HepG2 (cell line): ENCODE measurements around the gene TRPM1. TPM values are rescaled to one million over a fixed set of nuclear protein-coding genes. Genes with fewer than 3 reads are reported as not detected.

ENCODE experiments used
- ATAC-seq: fragments of 200-7000 bp; cut with Tn5 transposase; 3 replicates; pipeline ENCODE4 v1.9.1; 2020; ENCODE audit warnings: mild to moderate bottlenecking, moderate library complexity
- BruUV-seq: library from RNA; stranded (reverse); fragments of 400-500 nt; replicated peaks from 2 replicates; lab custom pipeline; 2021; lab: Mats Ljungman, UMichigan
- CTCF ChIA-PET: fragments of 300-600 bp; formaldehyde crosslinking; extraction: SDS; loops from one replicate; lab custom pipeline; 2021; ENCODE audit warnings: low total read pairs, inconsistent platforms, low intra/inter-chr PET ratio; lab: Yijun Ruan, JAX
- POLR2A ChIA-PET: fragments of 350-600 bp; sonication (Branson Sonifier 250); formaldehyde crosslinking; loops from one replicate; lab custom pipeline; 2020; ENCODE audit warnings: antibody characterized with exemption, inconsistent platforms; lab: Yijun Ruan, JAX
- DNase-seq: peaks from one replicate; pipeline ENCODE4 v3.0.0-alpha.2; 2015; ENCODE audit warnings: low spot score
- FAIRE-seq: peaks from 3 replicates; lab custom pipeline; 2011; peaks lifted over from hg19 to GRCh38; lab: Jason Lieb, UNC
- H2AFZ ChIP-seq: one replicate; pipeline ENCODE4 v1.6.1; 2011; ENCODE audit warnings: low read length, inconsistent platforms
- H3K27ac ChIP-seq: fragments of 300-600 bp; 3 replicates; pipeline ENCODE4 v1.8.0; 2011; ENCODE audit warnings: mixed run types, mild to moderate bottlenecking, mixed read lengths, low read length, inconsistent platforms; ENCODE audit not compliant: insufficient read depth; ENCODE audit errors: extremely low read length
- H3K27me3 ChIP-seq, 2 experiments: fragments of 200-600 bp in 1 of 2; 2 replicates in 1 of 2; 3 replicates in 1 of 2; pipeline versions ENCODE4 v1.6.0 to v1.8.0; 2011; ENCODE audit warnings: low read length in 2 of 2, mild to moderate bottlenecking in 2 of 2, moderate library complexity in 2 of 2, inconsistent platforms in 1 of 2; ENCODE audit not compliant: insufficient read depth in 2 of 2, control insufficient read depth in 1 of 2
- H3K36me3 ChIP-seq, 2 experiments: fragments of 200-600 bp in 1 of 2; replicated peaks in 1 of 2; 2 replicates in 1 of 2; 3 replicates in 1 of 2; pipeline versions ENCODE4 v1.5.1 to v1.8.0; 2011; ENCODE audit warnings: low read length in 2 of 2, inconsistent platforms in 1 of 2; ENCODE audit not compliant: insufficient read depth in 2 of 2, control insufficient read depth in 1 of 2
- H3K4me1 ChIP-seq: 2 replicates; pipeline ENCODE4 v1.5.1; 2012; ENCODE audit warnings: low read length, inconsistent platforms; ENCODE audit not compliant: insufficient read depth
- H3K4me2 ChIP-seq: 2 replicates; pipeline ENCODE4 v1.6.0; 2011; ENCODE audit warnings: low read depth, low read length, inconsistent platforms
- H3K4me3 ChIP-seq, 3 experiments: fragments of 200-600 bp in 1 of 3; sonication (generic), shearing (Covaris generic) in 1 of 3; replicated peaks in 1 of 3; 2 replicates each; pipeline ENCODE4 v1.5.1; 2011 to 2016; ENCODE audit warnings: low read length in 3 of 3, inconsistent platforms in 2 of 3, low read depth in 2 of 3, mild to moderate bottlenecking in 2 of 3, control low read depth in 1 of 3, mixed read lengths in 1 of 3; ENCODE audit not compliant: insufficient read depth in 1 of 3
- H3K79me2 ChIP-seq: one replicate; pipeline ENCODE4 v1.6.1; 2011; ENCODE audit warnings: low read length, inconsistent platforms; ENCODE audit not compliant: insufficient read depth
- H3K9ac ChIP-seq: 2 replicates; pipeline ENCODE4 v1.6.0; 2011; ENCODE audit warnings: mild to moderate bottlenecking, low read depth, low read length, inconsistent platforms; ENCODE audit not compliant: insufficient read depth
- H3K9me3 ChIP-seq: 2 replicates; pipeline ENCODE4 v1.5.1; 2012; ENCODE audit warnings: mild to moderate bottlenecking, low read length
- H4K20me1 ChIP-seq: 2 replicates; pipeline ENCODE4 v1.6.0; 2011; ENCODE audit warnings: inconsistent platforms, mild to moderate bottlenecking, low read length, moderate library complexity; ENCODE audit not compliant: insufficient read depth
- DNMT1 ChIP-seq: sonication (generic); formaldehyde crosslinking; IDR thresholded peaks from 2 replicates; pipeline ENCODE4 v1.5.1; 2020; ENCODE audit warnings: mild to moderate bottlenecking, missing genetic modification reagents
- ELF3 ChIP-seq: IDR thresholded peaks from 2 replicates; pipeline ENCODE4 v1.6.1; 2016; ENCODE audit warnings: missing genetic modification reagents, missing compliant biosample characterization
- GATA4 ChIP-seq: sonication (generic); IDR thresholded peaks from 2 replicates; pipeline ENCODE4 v1.6.1; 2016; ENCODE audit warnings: antibody characterized with exemption, low read depth, borderline replicate concordance
- MED8 ChIP-seq: sonication (generic); formaldehyde crosslinking; IDR thresholded peaks from 2 replicates; pipeline ENCODE4 v1.8.1; 2023; ENCODE audit warnings: mild to moderate bottlenecking, missing genetic modification reagents; ENCODE audit not compliant: insufficient replicate concordance
- NR2C2 ChIP-seq: sonication (generic); formaldehyde crosslinking; IDR thresholded peaks from 2 replicates; pipeline ENCODE4 v1.4.0; 2020; ENCODE audit warnings: missing genetic modification reagents, mild to moderate bottlenecking, moderate library complexity, borderline replicate concordance
- RBAK ChIP-seq: sonication (generic); formaldehyde crosslinking; IDR thresholded peaks from 2 replicates; pipeline ENCODE4 v1.5.1; 2020; ENCODE audit warnings: mild to moderate bottlenecking, missing genetic modification reagents
- ZNF205 ChIP-seq: IDR thresholded peaks from 2 replicates; pipeline ENCODE4 v1.6.1; 2018; ENCODE audit warnings: missing biosample characterization, missing genetic modification reagents
- ZNF207 ChIP-seq: fragments of 450-650 bp; IDR thresholded peaks from 2 replicates; pipeline ENCODE4 v1.6.1; 2016; ENCODE audit warnings: antibody characterized with exemption, borderline replicate concordance
- ZNF629 ChIP-seq: sonication (generic); formaldehyde crosslinking; conservative IDR thresholded peaks from 2 replicates; pipeline ENCODE4 v1.5.0; 2020; ENCODE audit warnings: missing genetic modification reagents
- ZNF703 ChIP-seq: sonication (generic); formaldehyde crosslinking; IDR thresholded peaks from 2 replicates; pipeline ENCODE4 v1.5.1; 2020; ENCODE audit warnings: missing genetic modification reagents, mild to moderate bottlenecking, moderate library complexity, borderline replicate concordance
- ZNF883 ChIP-seq: sonication (generic); formaldehyde crosslinking; IDR thresholded peaks from 2 replicates; pipeline ENCODE4 v1.5.1; 2020; ENCODE audit warnings: mild to moderate bottlenecking, missing genetic modification reagents; ENCODE audit errors: not compliant biosample characterization
- WGBS: methylation state at CpG from one replicate; pipeline ENCODE4 v1.1.6; 2017; ENCODE audit warnings: low lambda C conversion rate; 5-methylcytosine and 5-hydroxymethylcytosine counted together
- in situ Hi-C: cut with HindIII; loops from 2 replicates; pipeline ENCODE4 v1.10.0; 2017; ENCODE audit warnings: low pct_unique_long_range_greater_than_20kb; ENCODE audit not compliant: extremely low pct_ligation_motif_present
- intact Hi-C: fragments of 100-400 bp; cut with micrococcal nuclease; formaldehyde crosslinking; loops from one replicate; pipeline ENCODE4 v1.10.0; 2022; ENCODE audit not compliant: unreplicated experiment
- polyA plus RNA-seq, 8 experiments: library from polyadenylated mRNA; depleted of rRNA in 3 of 8; stranded (reverse) in 7 of 8; unstranded in 1 of 8; fragments of >200 nt; fragmentation: Illumina TruSeq in 4 of 8; extraction: Trizol in 4 of 8; gene quantifications; 2 replicates each; pipeline versions ENCODE4 v1.2.1 to v1.2.3, GENCODE V29; 2011 to 2016; ENCODE audit warnings: low read depth in 4 of 8, missing spikeins in 1 of 8, mixed read lengths in 1 of 8; ENCODE audit not compliant: insufficient read depth in 1 of 8
- total RNA-seq, 5 experiments: library from RNA; depleted of rRNA; stranded (reverse); fragments of >200 nt; fragmentation: Illumina TruSeq; extraction: Trizol; gene quantifications; 2 replicates each; pipeline ENCODE4 v1.2.3, GENCODE V29; 2016; ENCODE audit warnings: low read depth in 1 of 5
- TF ChIP-seq, protein P1 (sequence below): IDR thresholded peaks from 2 replicates; pipeline ENCODE4 v1.6.1; 2016; ENCODE audit warnings: low read depth
- TF ChIP-seq, protein P2 (sequence below): sonication (generic); formaldehyde crosslinking; IDR thresholded peaks from 2 replicates; pipeline ENCODE4 v1.4.0; 2020; ENCODE audit warnings: missing genetic modification reagents
- TF ChIP-seq, protein P3 (sequence below): sonication (generic); formaldehyde crosslinking; IDR thresholded peaks from 2 replicates; pipeline ENCODE4 v1.8.1; 2023; ENCODE audit warnings: missing genetic modification reagents, mild to moderate bottlenecking, borderline replicate concordance

Gene TRPM1
- total and polyA plus RNA-seq, 2 of the 13 experiments (the other 11 are each of a cell fraction or from before 2014, with no cell fraction given) = not detected

DNA sequence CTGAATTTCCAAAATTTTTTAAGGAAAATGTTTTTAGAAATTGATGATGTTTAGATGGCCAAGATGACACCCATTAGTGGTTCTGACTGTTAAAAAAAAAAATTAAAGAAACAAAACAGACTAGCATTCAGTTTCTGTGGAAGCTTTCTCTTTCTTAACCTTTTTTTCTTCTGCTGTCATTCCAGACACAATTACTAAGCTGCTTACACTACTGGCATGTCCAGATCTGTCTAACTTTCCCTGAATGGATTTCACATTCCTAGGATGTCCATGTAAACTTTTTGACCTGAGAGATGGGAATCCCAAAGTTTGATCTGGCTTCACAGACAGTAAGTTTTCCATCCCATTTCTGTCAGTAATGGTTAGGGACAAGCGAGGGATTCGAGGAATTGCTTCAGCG is 99.8 kb downstream of the TRPM1 start:
- no peaks in the 10 kb centered on the region for H3K4me1 ChIP-seq
- TF ChIP-seq GATA4 (no peak), DNMT1 (no peak), MED8 (CRISPR knock-in tag) (no peak), ZNF703 (no peak), ELF3 (CRISPR knock-in tag) (no peak)
- TF ChIP-seq, protein P1, sequence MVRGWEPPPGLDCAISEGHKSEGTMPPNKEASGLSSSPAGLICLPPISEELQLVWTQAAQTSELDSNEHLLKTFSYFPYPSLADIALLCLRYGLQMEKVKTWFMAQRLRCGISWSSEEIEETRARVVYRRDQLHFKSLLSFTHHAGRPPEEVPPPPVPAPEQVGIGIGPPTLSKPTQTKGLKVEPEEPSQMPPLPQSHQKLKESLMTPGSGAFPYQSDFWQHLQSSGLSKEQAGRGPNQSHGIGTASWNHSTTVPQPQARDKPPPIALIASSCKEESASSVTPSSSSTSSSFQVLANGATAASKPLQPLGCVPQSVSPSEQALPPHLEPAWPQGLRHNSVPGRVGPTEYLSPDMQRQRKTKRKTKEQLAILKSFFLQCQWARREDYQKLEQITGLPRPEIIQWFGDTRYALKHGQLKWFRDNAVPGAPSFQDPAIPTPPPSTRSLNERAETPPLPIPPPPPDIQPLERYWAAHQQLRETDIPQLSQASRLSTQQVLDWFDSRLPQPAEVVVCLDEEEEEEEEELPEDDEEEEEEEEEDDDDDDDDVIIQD (CRISPR knock-in tag) = no peak
- H3K4me2 ChIP-seq = no peak overlapping the region
- H3K9ac ChIP-seq = no peak overlapping the region
- ChIA-PET POLR2A (no interaction called here), CTCF (no interaction called here)
- BruUV-seq = no TSS peak
- no peaks in the 10 kb centered on the region for H3K36me3 ChIP-seq
- DNase-seq (no peak), ATAC-seq (no peak), FAIRE-seq (no peak)
- no peaks in the 10 kb centered on the region for H3K79me2 ChIP-seq
- intact Hi-C loops = no loop called here
- in situ Hi-C loops = no loop called here
- H4K20me1 ChIP-seq = no peaks in the 10 kb centered on the region
- H3K4me3 ChIP-seq = no peak overlapping the region
- WGBS = 56% methylated on average over 3 of the region's 3 CpGs
- H3K9me3 ChIP-seq = no peaks in the 10 kb centered on the region
- H3K27me3 ChIP-seq = peaks cover 0 to 4% of the 10 kb centered on the region in 2 experiments; a peak in 3 of 5 replicates
- H3K27ac ChIP-seq = no peak overlapping the region
- no peak overlapping the region for H2AFZ ChIP-seq

DNA sequence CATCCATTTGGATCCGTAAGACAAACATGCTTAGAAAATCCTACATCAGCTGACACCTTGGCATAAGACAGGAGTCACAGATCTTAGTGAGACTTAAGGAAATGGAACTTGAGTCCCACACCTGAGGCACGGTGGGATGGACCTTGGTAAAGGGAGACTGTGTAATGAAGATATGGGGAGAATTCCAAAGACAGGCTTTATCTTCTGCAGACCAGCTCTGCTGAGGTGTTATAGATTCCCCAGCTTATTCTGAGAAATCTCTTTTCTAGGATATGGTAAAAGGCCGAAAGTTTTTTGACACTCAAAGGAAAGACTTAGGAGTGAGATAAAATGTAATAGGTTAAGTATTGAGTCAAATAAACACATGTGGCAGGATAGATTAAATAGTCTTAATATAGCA is 101.8 kb downstream of the TRPM1 start:
- Histone ChIP-seq H3K9ac (no peak overlapping the region), H3K4me1 (no peaks in the 10 kb centered on the region), H3K4me2 (no peak overlapping the region), H3K36me3 (no peaks in the 10 kb centered on the region), H3K9me3 (no peaks in the 10 kb centered on the region), H3K27me3 (peaks cover 0 to 4% of the 10 kb centered on the region in 2 experiments; a peak in 3 of 5 replicates), H4K20me1 (no peaks in the 10 kb centered on the region), H3K27ac (no peak overlapping the region), H2AFZ (no peak overlapping the region), H3K4me3 (no peak overlapping the region), H3K79me2 (no peaks in the 10 kb centered on the region)
- DNase-seq (no peak), FAIRE-seq (no peak), ATAC-seq (no peak)
- CTCF ChIA-PET = no interaction called here
- in situ Hi-C loops = loop anchor here (25.0 kb wide), 1 partner anchor 138 kb away; no protein-coding TSS in a partner anchor
- 44% methylated on average over 3 of the region's 3 CpGs for WGBS
- POLR2A ChIA-PET = no interaction called here
- intact Hi-C loops = loop anchor here (10.0 kb wide), 2 partner anchors 95 to 125 kb away; partner anchors contain the start of gene FAN1
- no TSS peak for BruUV-seq
- no peak for TF ChIP-seq NR2C2
- TF ChIP-seq, protein P2, sequence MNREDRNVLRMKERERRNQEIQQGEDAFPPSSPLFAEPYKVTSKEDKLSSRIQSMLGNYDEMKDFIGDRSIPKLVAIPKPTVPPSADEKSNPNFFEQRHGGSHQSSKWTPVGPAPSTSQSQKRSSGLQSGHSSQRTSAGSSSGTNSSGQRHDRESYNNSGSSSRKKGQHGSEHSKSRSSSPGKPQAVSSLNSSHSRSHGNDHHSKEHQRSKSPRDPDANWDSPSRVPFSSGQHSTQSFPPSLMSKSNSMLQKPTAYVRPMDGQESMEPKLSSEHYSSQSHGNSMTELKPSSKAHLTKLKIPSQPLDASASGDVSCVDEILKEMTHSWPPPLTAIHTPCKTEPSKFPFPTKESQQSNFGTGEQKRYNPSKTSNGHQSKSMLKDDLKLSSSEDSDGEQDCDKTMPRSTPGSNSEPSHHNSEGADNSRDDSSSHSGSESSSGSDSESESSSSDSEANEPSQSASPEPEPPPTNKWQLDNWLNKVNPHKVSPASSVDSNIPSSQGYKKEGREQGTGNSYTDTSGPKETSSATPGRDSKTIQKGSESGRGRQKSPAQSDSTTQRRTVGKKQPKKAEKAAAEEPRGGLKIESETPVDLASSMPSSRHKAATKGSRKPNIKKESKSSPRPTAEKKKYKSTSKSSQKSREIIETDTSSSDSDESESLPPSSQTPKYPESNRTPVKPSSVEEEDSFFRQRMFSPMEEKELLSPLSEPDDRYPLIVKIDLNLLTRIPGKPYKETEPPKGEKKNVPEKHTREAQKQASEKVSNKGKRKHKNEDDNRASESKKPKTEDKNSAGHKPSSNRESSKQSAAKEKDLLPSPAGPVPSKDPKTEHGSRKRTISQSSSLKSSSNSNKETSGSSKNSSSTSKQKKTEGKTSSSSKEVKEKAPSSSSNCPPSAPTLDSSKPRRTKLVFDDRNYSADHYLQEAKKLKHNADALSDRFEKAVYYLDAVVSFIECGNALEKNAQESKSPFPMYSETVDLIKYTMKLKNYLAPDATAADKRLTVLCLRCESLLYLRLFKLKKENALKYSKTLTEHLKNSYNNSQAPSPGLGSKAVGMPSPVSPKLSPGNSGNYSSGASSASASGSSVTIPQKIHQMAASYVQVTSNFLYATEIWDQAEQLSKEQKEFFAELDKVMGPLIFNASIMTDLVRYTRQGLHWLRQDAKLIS = no peak
- TF ChIP-seq ZNF205 (CRISPR knock-in tag) = no peak
- no peak for TF ChIP-seq ZNF883 (CRISPR knock-in tag)
- TF ChIP-seq ZNF207 = no peak
- TF ChIP-seq ZNF629 (CRISPR knock-in tag) = no peak
- TF ChIP-seq, protein P3, sequence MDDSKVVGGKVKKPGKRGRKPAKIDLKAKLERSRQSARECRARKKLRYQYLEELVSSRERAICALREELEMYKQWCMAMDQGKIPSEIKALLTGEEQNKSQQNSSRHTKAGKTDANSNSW (CRISPR knock-in tag) = no peak
- TF ChIP-seq RBAK = no peak
